Endothelial cell of umbilical vein (primary cell): ENCODE results near the gene CTH. TPM values are rescaled to one million over a fixed set of nuclear protein-coding genes. Genes with fewer than 3 reads are reported as not detected.

ENCODE experiments used
- BruUV-seq: library from RNA; stranded (reverse); fragments of 400-500 nt; replicated peaks from 2 replicates; lab custom pipeline; 2021; lab: Mats Ljungman, UMichigan
- CTCF ChIA-PET: fragments of 300-600, 350-600 bp; sonication (Branson Sonifier 250); formaldehyde crosslinking; loops from one replicate; lab custom pipeline; 2021; ENCODE audit warnings: antibody characterized with exemption, inconsistent platforms; lab: Charles Lee
- POLR2A ChIA-PET: fragments of 300-600, 350-600 bp; sonication (Branson Sonifier 250); formaldehyde crosslinking; loops from one replicate; lab custom pipeline; 2021; ENCODE audit warnings: antibody characterized with exemption, inconsistent platforms; lab: Charles Lee
- DNase-seq: peaks from one replicate; pipeline ENCODE4 v3.0.0-alpha.2; 2011; ENCODE audit warnings: low read depth, low spot score
- FAIRE-seq: peaks from 2 replicates; lab custom pipeline; 2011; peaks lifted over from hg19 to GRCh38; lab: Jason Lieb, UNC
- H2AFZ ChIP-seq: 2 replicates; pipeline ENCODE4 v1.6.0; 2012; ENCODE audit warnings: low read depth, low read length, control low read depth, inconsistent platforms
- H3K27ac ChIP-seq: 2 replicates; pipeline ENCODE4 v1.5.1; 2011; ENCODE audit warnings: low read depth, mild to moderate bottlenecking, control low read depth, low read length, moderate library complexity; ENCODE audit not compliant: insufficient read depth
- H3K27me3 ChIP-seq, 2 experiments: 2 replicates each; pipeline versions ENCODE4 v1.6.0 to v1.6.1; 2011; ENCODE audit warnings: low read length in 2 of 2, mixed read lengths in 1 of 2; ENCODE audit not compliant: control insufficient read depth in 2 of 2, insufficient read depth in 2 of 2
- H3K36me3 ChIP-seq, 2 experiments: 2 replicates in 1 of 2; 3 replicates in 1 of 2; pipeline ENCODE4 v1.5.1; 2011; ENCODE audit warnings: low read length in 2 of 2, mild to moderate bottlenecking in 1 of 2, moderate library complexity in 1 of 2; ENCODE audit not compliant: control insufficient read depth in 2 of 2, insufficient read depth in 2 of 2; ENCODE audit errors: extremely low read depth in 1 of 2
- H3K4me1 ChIP-seq: 3 replicates; pipeline ENCODE4 v1.5.1; 2011; ENCODE audit warnings: mild to moderate bottlenecking, low read length; ENCODE audit not compliant: control insufficient read depth, insufficient read depth; ENCODE audit errors: extremely low read depth
- H3K4me2 ChIP-seq: 2 replicates; pipeline ENCODE4 v1.6.1; 2011; ENCODE audit warnings: low read length, control low read depth, mixed read lengths; ENCODE audit not compliant: insufficient read depth
- H3K4me3 ChIP-seq, 3 experiments: fragments of 200-600 bp in 1 of 3; sonication (generic), shearing (Covaris generic) in 1 of 3; replicated peaks in 1 of 3; 2 replicates each; pipeline ENCODE4 v1.5.1; 2011 to 2016; ENCODE audit warnings: control low read depth in 3 of 3, low read length in 3 of 3, mild to moderate bottlenecking in 2 of 3, inconsistent platforms in 1 of 3, low read depth in 1 of 3, moderate library complexity in 1 of 3; ENCODE audit not compliant: insufficient read depth in 1 of 3
- H3K79me2 ChIP-seq: 2 replicates; pipeline ENCODE4 v1.6.0; 2012; ENCODE audit warnings: low read length, inconsistent platforms; ENCODE audit not compliant: control insufficient read depth, insufficient read depth
- H3K9ac ChIP-seq: replicated peaks from 2 replicates; pipeline ENCODE3; 2011; ENCODE audit warnings: low read length, control low read depth; ENCODE audit not compliant: insufficient read depth; ENCODE audit errors: extremely low read depth
- H3K9me1 ChIP-seq: replicated peaks from 3 replicates; pipeline ENCODE4 v1.6.0; 2011; ENCODE audit warnings: mild to moderate bottlenecking, low read length; ENCODE audit not compliant: control insufficient read depth, insufficient read depth; ENCODE audit errors: extremely low read depth
- H3K9me3 ChIP-seq: replicated peaks from 2 replicates; pipeline ENCODE4 v1.5.1; 2012; ENCODE audit warnings: low read length, inconsistent platforms; ENCODE audit not compliant: control insufficient read depth, insufficient read depth
- H4K20me1 ChIP-seq: replicated peaks from 2 replicates; pipeline ENCODE3; 2011; ENCODE audit warnings: mild to moderate bottlenecking, low read length; ENCODE audit not compliant: control insufficient read depth, insufficient read depth; ENCODE audit errors: extremely low read depth
- EZH2 ChIP-seq: IDR thresholded peaks from 2 replicates; pipeline ENCODE4 v1.6.1; 2012; ENCODE audit warnings: borderline replicate concordance, low read depth, mild to moderate bottlenecking, moderate library complexity, low read length, inconsistent platforms; ENCODE audit not compliant: severe bottlenecking
- FOS ChIP-seq: IDR thresholded peaks from 2 replicates; pipeline ENCODE4 v1.6.1; 2011; ENCODE audit warnings: mild to moderate bottlenecking, low read length, moderate library complexity, borderline replicate concordance; ENCODE audit not compliant: insufficient read depth
- GATA2 ChIP-seq: IDR thresholded peaks from 2 replicates; pipeline ENCODE4 v1.7.0; 2011; ENCODE audit warnings: low read depth, mild to moderate bottlenecking, moderate library complexity, mixed read lengths, low read length; ENCODE audit not compliant: insufficient read length, insufficient read depth
- JUN ChIP-seq: IDR thresholded peaks from 2 replicates; pipeline ENCODE4 v1.6.1; 2011; ENCODE audit warnings: borderline replicate concordance, low read depth; ENCODE audit not compliant: insufficient read length, insufficient read depth
- MYC ChIP-seq: IDR thresholded peaks from one replicate; pipeline ENCODE4 v1.6.1; 2011; ENCODE audit warnings: mild to moderate bottlenecking, low read depth, low read length
- POLR2A ChIP-seq: IDR thresholded peaks from 2 replicates; pipeline ENCODE4 v1.6.1; 2012; ENCODE audit warnings: low read depth, mild to moderate bottlenecking, control low read depth, low read length
- POLR2AphosphoS5 ChIP-seq: IDR thresholded peaks from 2 replicates; pipeline ENCODE4 v1.6.1; 2012; ENCODE audit warnings: low read depth, mild to moderate bottlenecking, control low read depth, low read length, moderate library complexity; ENCODE audit not compliant: insufficient read depth
- dilution Hi-C: fragments of 300-500 bp; cut with MboI; formaldehyde crosslinking; loops from one replicate; pipeline ENCODE4 v1.15.0; 2019; ENCODE audit warnings: low sequenced_read_pairs; ENCODE audit not compliant: extremely low pct_ligation_motif_present
- intact Hi-C: fragments of 100-400 bp; cut with micrococcal nuclease; formaldehyde crosslinking; loops from one replicate; pipeline ENCODE4 v1.10.0; 2022
- polyA plus RNA-seq, 4 experiments: library from polyadenylated mRNA; depleted of rRNA in 3 of 4; stranded (reverse) in 3 of 4; unstranded in 1 of 4; fragments of >200 nt; gene quantifications; 2 replicates each; pipeline versions ENCODE4 v1.2.1 to v1.2.3, GENCODE V29; 2011 to 2012; ENCODE audit warnings: missing spikeins in 1 of 4
- total RNA-seq: library from RNA; stranded (reverse); gene quantifications from 2 replicates; pipeline ENCODE4 v1.2.3, GENCODE V29; 2021
- TF ChIP-seq, protein P1 (sequence below): IDR thresholded peaks from 2 replicates; pipeline ENCODE4 v1.6.1; 2011; ENCODE audit not compliant: insufficient read depth, insufficient read length
- TF ChIP-seq, protein P2 (sequence below), 2 donors: IDR thresholded peaks; 1 replicate in 1 of 2; 2 replicates in 1 of 2; pipeline ENCODE4 v1.5.1; 2011; ENCODE audit warnings: low read length in 2 of 2, mild to moderate bottlenecking in 2 of 2, moderate library complexity in 2 of 2, control low read depth in 1 of 2, inconsistent platforms in 1 of 2, low read depth in 1 of 2; ENCODE audit not compliant: insufficient read depth in 1 of 2; ENCODE audit errors: extremely low read depth in 1 of 2

The CTH gene
- total and polyA plus RNA-seq, 2 donors (not counting 3 experiments of a cell fraction or from before 2014, with no cell fraction given), result 1.7 to 2.6 TPM

DNA sequence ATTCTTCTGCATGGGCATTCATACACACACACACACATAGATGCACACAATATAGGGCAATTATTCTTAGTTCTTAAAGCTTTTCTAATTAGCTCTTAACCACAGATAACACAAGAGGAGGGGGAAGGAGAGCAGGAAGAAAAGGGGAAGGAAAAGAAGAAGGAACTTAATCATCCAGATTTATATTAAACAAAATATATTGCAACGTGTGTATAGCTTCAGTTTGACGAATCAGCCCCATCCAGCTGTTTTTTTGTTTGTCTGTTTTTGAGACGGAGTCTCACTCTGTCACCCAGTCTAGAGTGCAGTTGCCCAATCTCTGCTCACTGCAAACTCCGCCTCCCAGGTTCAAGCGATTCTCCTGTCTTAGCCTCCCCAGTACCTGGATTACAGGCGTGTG lies 34.9 kb upstream of the CTH start:
- ChIA-PET POLR2A (no interaction called here), CTCF (no interaction called here)

More for the DNA sequence above, 34.9 kb upstream of the CTH start:
- Histone ChIP-seq H3K4me3 (no peak overlapping the region), H4K20me1 (no peaks in the 10 kb centered on the region), H3K9me1 (no peaks in the 10 kb centered on the region), H3K9me3 (no peaks in the 10 kb centered on the region), H3K27me3 (no peaks in the 10 kb centered on the region), H3K79me2 (no peaks in the 10 kb centered on the region), H3K4me2 (no peak overlapping the region), H3K4me1 (no peaks in the 10 kb centered on the region), H3K9ac (no peak overlapping the region), H3K36me3 (no peaks in the 10 kb centered on the region), H2AFZ (no peak overlapping the region), H3K27ac (no peak overlapping the region)
- dilution Hi-C loops, result no loop called here
- DNase-seq (no peak), FAIRE-seq (no peak)
- intact Hi-C loops, result no loop called here
- no TSS peak for BruUV-seq
- TF ChIP-seq FOS, result no peak
- TF ChIP-seq POLR2AphosphoS5, result no peak
- TF ChIP-seq JUN, result no peak
- TF ChIP-seq POLR2A, result no peak
- TF ChIP-seq, protein P1, sequence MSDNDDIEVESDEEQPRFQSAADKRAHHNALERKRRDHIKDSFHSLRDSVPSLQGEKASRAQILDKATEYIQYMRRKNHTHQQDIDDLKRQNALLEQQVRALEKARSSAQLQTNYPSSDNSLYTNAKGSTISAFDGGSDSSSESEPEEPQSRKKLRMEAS, result no peak
- TF ChIP-seq MYC, result no peak
- TF ChIP-seq GATA2, result no peak
- TF ChIP-seq EZH2, result no peak
- TF ChIP-seq, protein P2, sequence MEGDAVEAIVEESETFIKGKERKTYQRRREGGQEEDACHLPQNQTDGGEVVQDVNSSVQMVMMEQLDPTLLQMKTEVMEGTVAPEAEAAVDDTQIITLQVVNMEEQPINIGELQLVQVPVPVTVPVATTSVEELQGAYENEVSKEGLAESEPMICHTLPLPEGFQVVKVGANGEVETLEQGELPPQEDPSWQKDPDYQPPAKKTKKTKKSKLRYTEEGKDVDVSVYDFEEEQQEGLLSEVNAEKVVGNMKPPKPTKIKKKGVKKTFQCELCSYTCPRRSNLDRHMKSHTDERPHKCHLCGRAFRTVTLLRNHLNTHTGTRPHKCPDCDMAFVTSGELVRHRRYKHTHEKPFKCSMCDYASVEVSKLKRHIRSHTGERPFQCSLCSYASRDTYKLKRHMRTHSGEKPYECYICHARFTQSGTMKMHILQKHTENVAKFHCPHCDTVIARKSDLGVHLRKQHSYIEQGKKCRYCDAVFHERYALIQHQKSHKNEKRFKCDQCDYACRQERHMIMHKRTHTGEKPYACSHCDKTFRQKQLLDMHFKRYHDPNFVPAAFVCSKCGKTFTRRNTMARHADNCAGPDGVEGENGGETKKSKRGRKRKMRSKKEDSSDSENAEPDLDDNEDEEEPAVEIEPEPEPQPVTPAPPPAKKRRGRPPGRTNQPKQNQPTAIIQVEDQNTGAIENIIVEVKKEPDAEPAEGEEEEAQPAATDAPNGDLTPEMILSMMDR (IDR thresholded peaks at IDR 0.05; ENCODE audit: extremely low read depth in 1 of 2, insufficient read depth in 1 of 2, low read depth in 1 of 2, low read length in 2 of 2), result no peak
